Dermis blood vessel endothelial cell (primary cell): ENCODE results near the gene HOXA2. TPM values are rescaled to one million over a fixed set of nuclear protein-coding genes. Genes with fewer than 3 reads are reported as not detected.

Source experiments
- DNase-seq: peaks from one replicate; pipeline ENCODE4 v3.0.0; 2010
- total RNA-seq: library from RNA; depleted of rRNA; stranded (reverse); fragments of >200 nt; gene quantifications from 2 replicates; pipeline ENCODE4 v1.2.3, GENCODE V29; 2014

Gene HOXA2
- total RNA-seq, result 0.33 and 0.34 TPM in 2 replicates

GRCh38 chr7:27102581-27103442 lies at the start of gene HOXA2:
Gene HOXA2 (minus strand): TSS chr7:27102683. CDS start chr7:27102500, 183 bp downstream.
- DNase-seq, result peak; percentile 56

DNA sequence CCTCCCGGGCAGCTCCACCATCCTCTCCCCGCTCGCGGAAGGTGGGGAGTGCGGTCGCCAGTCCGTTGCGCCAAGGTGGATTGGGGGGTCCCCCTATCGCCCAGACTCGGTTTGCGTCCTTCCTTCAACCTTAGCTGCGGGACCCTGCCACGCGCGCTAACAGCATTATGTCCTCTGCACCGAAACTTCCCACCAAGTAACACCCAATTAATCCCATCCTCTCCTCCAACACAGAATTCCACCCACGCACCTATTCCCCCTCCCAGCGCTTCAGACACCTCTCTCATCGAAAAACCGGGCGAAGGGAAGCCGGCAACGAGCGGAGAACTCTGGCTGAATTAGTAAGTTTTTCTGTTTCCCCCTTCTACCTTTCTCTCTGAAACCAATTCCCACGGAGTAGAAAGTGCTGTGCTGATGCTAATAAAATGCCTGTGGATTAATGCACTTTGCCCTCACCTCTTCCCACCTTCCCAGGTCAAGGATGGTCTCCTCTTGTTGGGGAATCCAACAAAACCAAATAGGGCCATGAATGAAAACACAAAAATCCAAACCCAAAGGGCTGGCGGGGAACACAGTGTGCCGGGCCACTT lies 49.0 kb upstream of the HOXA2 start:
- DNase-seq, result no peak

- peak; percentile 92 for DNase-seq
Observed at GRCh38 chr7:27150568-27151340, 48.3 kb upstream of the HOXA2 start.

GRCh38 chr7:27149842-27150567 lies 47.5 kb upstream of the HOXA2 start:
- DNase-seq, result no peak

GRCh38 chr7:27148756-27149641 lies 46.5 kb upstream of the HOXA2 start:
- peak; percentile 56 for DNase-seq

DNA sequence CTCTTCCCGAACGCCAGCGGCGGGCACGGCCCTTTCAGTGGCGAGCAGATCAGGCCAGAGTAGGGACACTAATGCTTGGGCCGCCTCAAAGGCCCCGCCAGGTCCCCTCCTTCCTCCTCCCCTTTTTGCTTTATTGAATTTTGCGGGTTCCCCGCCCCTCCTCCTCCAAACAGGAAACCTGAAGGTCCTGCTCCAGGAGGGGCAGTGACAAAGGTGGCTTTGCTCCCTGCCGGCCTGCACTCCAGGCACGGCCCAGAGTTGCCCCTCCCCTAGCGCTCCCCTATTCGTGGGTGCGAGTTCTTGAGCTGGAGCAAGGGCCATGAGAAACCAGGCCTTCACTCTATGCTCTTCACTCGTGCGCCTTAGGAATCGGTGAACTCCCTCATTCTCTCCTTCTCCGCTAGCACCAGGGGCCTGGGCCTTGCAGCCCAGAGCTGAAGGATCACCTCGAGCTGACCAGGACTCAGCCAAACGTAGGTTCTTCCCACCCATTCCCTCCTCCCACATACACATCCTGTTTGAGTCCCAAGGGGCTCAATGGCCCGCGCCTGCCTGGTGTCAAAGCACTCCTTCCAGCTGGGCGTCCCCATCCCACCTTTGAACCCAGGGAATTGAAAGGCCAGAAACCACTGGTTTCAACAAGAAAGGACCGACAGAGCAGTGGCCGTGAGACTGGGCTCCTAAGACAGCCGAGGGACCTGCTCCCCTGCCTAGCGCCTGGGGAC lies 45.7 kb upstream of the HOXA2 start:
- DNase-seq, result peak; percentile 46

DNA sequence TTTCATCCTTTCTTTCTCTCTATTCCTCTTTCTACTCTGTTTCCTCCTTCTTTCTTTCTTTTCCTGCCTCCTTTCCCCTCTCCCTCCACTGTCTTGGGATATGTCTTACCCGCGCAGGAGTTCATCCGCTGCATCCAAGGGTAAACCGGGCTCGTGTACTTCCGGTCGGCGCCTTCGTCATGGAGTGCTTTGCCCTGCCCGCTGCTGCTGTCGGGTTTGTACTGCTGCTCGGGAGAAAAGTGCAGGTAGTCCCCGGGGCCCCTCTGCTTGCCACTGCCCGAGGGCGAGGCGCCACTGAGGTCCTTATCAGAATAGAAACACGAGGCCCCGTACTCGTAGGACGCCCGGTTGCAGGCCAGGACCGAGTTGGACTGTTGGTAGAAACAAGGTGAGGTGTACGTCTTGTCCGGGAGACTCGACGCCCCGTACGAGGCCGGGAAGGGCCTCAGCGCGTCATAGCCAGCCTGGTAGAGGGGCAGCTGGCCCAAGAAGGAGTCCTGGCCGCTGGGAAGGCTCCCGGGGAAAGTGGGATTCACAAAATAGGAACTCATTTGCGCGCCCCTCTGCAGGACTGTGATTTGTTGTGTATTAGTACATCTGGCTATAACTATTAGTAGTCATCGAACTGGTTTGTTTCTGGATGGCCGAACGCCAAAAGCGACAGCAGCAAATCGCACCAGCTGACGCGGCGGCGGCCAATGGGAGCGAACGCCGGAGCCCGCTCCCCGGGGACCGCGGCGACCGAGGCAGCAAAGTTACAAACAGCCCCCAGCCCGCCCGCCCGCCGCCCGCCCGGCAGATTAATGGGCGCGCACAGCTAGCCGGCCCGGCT lies 44.9 kb upstream of the HOXA2 start, which contains the start of gene HOXA6:
Gene HOXA6 (minus strand): TSS at position 576 of the 832 bp plus-strand sequence. CDS start 25 bp downstream, at position 551.
- DNase-seq, result peak; percentile 62

DNA sequence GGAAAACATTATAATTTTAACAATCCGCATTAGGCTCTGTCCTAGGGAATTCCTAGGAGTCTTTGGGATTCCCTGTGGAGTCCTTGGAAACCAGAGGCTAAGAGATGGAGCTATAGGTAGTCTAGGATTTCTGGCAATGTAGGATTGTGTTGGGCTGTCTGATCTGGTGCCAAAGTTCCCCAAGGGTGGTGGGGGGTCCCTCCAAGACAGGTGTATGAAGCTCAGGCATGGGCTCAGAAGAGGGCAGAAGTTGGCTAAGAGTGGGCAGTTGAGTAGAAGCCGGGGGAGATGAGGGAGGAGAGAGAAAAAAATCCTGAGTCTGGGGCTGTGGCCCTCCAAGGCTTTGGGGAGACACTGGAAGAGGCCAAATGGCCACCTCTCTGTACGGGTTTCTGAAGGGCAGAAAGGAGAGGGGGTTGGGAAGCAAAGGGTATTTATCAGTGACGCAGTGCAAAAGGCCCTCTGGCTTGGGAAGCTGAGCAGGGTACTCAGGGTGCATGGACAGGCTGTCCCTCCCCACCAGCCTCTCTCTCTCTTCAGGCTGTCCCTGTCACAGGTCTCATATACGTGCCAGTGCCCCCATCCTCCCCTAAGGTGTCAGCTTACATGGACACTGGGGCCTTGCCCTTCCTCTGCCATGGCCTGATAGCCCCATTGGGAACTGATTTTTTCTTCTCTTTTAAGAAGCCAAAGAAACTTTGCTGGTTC lies 44.2 kb upstream of the HOXA2 start:
- DNase-seq, result no peak

GRCh38 chr7:27145914-27146412 lies 43.5 kb upstream of the HOXA2 start:
- no peak for DNase-seq

DNA sequence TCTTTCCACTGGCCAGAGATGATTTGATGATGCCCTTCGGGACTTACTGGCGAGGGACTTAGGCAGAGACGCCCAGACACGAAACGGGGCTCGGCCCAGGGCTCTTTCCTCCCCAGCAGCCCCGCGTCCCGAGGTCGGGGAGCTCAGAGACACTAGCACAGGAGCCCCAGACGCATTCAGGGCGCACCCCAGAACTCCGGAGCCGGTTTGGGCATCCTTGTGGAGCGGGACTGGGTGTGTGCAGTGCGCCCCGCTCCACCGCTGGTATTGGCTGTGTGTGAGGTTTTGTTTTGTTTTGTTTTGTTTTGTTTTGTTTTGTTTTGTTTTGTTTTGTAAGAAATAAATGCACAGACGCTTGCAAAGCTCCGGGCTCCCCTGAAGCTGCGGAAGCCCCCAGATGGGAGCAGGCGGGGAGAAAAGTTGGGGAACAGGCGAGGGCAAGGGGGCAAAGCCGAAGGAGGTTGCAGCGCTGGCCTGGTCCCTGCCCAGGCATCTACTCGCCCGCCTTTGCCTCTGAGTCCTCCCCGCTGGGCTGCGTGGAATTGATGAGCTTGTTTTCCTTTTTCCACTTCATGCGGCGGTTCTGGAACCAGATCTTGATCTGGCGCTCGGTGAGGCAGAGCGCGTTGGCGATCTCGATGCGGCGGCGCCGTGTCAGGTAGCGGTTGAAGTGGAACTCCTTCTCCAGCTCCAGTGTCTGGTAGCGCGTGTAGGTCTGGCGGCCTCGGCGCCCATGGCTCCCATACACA lies 42.9 kb upstream of the HOXA2 start:
- DNase-seq, result no peak

DNA sequence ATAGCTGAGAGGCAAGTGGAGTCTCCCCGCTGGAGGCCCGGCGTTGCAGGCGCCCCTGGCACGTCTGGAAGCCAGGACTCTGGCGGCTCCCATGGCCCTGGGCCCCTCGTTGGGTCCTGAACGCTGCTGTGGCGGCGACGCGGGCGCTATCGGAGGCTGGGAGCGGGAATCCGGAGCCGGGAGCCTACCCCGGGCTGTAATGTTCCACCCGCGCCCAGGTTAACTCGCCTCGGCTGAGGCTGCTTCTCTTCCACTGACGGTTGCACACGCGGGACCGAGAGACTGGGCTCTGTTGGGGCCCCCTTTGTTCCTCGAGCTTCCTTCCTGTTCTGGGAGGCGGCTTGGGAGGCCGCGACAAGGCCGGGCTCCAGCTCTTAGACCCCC lies 42.3 kb upstream of the HOXA2 start:
- DNase-seq, result no peak

- DNase-seq, result no peak
Observed at GRCh38 chr7:27143950-27144780, 41.7 kb upstream of the HOXA2 start.

DNA sequence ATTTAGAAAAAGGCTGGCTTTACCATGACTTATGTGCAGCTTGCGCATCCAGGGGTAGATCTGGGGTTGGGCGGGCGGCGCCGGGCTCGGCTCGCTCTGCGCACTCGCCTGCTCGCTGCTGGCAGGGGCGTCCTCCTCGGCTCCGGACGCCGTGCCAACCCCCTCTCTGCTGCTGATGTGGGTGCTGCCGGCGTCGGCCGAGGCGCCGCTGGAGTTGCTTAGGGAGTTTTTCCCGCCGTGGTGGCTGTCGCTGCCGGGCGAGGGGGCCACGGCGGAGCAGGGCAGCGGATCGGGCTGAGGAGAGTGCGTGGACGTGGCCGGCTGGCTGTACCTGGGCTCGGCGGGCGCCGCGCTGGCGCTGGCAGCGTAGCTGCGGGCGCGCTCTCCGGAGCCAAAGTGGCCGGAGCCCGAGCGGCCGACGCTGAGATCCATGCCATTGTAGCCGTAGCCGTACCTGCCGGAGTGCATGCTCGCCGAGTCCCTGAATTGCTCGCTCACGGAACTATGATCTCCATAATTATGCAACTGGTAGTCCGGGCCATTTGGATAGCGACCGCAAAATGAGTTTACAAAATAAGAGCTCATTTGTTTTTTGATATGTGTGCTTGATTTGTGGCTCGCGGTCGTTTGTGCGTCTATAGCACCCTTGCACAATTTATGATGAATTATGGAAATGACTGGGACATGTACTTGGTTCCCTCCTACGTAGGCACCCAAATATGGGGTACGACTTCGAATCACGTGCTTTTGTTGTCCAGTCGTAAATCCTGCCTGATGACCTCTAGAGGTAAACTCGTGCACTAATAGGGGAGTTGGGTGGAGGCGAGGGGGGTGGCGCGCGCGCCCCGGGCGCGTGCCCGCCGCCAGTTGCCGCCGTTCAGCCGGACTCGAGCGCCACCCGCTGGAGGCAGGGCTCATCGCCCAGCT lies 40.8 kb upstream of the HOXA2 start, which contains the start of gene HOXA5:
Gene HOXA5 (minus strand): TSS at position 659 of the 927 bp plus-strand sequence. CDS start 74 bp downstream, at position 585.
- DNase-seq, result peak; percentile 81

GRCh38 chr7:27142580-27143022 lies 40.1 kb upstream of the HOXA2 start:
- no peak for DNase-seq

GRCh38 chr7:27141923-27142579 lies 39.6 kb upstream of the HOXA2 start:
- DNase-seq, result no peak
